ENCODE data around the gene MTNR1A. TPM values are rescaled to one million over a fixed set of nuclear protein-coding genes. Genes with fewer than 3 reads are reported as not detected.

The MTNR1A gene
- total RNA-seq, 2 donors from 2014 or later = 0.62 to 1.6 TPM

DNA sequence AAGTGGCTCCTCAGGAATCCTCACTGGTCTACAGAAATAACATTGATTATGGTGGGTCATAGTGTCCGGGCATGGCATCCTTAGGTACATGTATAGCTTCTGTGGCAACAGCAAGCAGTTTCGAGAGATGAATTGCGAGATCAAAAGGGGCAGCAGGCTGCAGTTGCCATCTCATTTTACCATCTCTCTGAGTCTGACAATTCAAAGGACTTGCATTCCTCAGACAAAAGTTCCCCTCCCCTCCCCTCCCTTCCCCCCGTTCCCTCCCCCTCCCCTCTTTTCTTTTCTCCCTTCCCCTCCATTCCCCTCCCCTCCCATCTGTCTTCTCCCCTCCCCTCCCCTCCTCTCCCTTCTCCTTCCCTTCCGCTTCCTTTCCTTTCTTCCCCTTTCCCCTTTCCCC is 70.2 kb downstream of the MTNR1A start:
- Histone ChIP-seq H3K9ac (ENCODE audit: extremely low read depth, low read length, poor library complexity, severe bottlenecking) (no peak overlapping the region), H3K27ac (ENCODE audit: low read depth, low read length) (peak overlapping the region; percentile 86), H3K9me3 (ENCODE audit: control insufficient read depth, low read length) (no peaks in the 10 kb centered on the region), H3K27me3 (ENCODE audit: control insufficient read depth, insufficient read depth, low read length, poor library complexity, severe bottlenecking) (no peaks in the 10 kb centered on the region), H3K4me3 (ENCODE audit: low read length) (no peak overlapping the region), H3K4me1 (ENCODE audit: control insufficient read depth, insufficient read depth, low read length) (no peaks in the 10 kb centered on the region), H3K36me3 (ENCODE audit: control insufficient read depth, insufficient read depth, low read length) (no peaks in the 10 kb centered on the region)
- Mint-ChIP-seq H3K36me3 (ENCODE audit: low read depth) (no peaks in the 10 kb centered on the region), H3K27ac (no peak overlapping the region), H3K27me3 (ENCODE audit: insufficient read depth) (no peaks in the 10 kb centered on the region), H3K9me3 (peaks cover 15% of the 10 kb centered on the region), H3K4me3 (no peak overlapping the region), H3K4me1 (no peaks in the 10 kb centered on the region)
- no peak for DNase-seq
- TF ChIP-seq, protein P1, sequence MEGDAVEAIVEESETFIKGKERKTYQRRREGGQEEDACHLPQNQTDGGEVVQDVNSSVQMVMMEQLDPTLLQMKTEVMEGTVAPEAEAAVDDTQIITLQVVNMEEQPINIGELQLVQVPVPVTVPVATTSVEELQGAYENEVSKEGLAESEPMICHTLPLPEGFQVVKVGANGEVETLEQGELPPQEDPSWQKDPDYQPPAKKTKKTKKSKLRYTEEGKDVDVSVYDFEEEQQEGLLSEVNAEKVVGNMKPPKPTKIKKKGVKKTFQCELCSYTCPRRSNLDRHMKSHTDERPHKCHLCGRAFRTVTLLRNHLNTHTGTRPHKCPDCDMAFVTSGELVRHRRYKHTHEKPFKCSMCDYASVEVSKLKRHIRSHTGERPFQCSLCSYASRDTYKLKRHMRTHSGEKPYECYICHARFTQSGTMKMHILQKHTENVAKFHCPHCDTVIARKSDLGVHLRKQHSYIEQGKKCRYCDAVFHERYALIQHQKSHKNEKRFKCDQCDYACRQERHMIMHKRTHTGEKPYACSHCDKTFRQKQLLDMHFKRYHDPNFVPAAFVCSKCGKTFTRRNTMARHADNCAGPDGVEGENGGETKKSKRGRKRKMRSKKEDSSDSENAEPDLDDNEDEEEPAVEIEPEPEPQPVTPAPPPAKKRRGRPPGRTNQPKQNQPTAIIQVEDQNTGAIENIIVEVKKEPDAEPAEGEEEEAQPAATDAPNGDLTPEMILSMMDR (conservative IDR thresholded peaks at IDR 0.05) = no peak
- 60 to 81% methylated on average over 2 to 4 of the region's 5 CpGs for WGBS, 2 experiments (ENCODE audit: insufficient coverage in 1 of 2, insufficient read length in 1 of 2)

DNA sequence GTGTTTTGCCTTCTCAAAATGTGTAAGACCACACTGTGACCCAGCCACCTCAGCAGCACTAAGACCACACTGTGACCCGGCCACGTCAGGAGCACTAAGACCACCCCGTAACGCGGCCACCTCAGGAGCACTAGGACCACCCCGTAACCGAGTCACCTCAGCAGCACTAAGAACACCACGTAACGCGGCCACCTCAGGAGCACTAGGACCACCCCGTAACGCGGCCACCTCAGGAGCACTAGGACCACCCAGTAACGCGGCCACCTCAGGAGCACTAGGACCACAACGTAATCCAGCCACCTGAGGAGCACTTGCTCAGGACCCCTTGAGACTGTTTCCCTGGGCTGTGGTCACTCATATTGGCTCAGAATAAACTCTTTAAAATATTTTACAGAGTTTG is 71.7 kb downstream of the MTNR1A start:
- H3K27ac ChIP-seq (ENCODE audit: low read depth, low read length) = no peak overlapping the region
- Mint-ChIP-seq H3K9me3 (peaks cover 3% of the 10 kb centered on the region), H3K27me3 (ENCODE audit: insufficient read depth) (no peaks in the 10 kb centered on the region), H3K27ac (no peak overlapping the region), H3K4me1 (no peaks in the 10 kb centered on the region), H3K36me3 (ENCODE audit: low read depth) (no peaks in the 10 kb centered on the region), H3K4me3 (no peak overlapping the region)
- 93 to 95% methylated on average over 8 to 16 of the region's 16 CpGs for WGBS, 2 experiments (ENCODE audit: insufficient coverage in 1 of 2, insufficient read length in 1 of 2)
- TF ChIP-seq, protein P1 (conservative IDR thresholded peaks at IDR 0.05) = no peak
- no peaks in the 10 kb centered on the region for H3K4me1 ChIP-seq (ENCODE audit: control insufficient read depth, insufficient read depth, low read length)
- no peak overlapping the region for H3K4me3 ChIP-seq (ENCODE audit: low read length)
- H3K27me3 ChIP-seq (ENCODE audit: control insufficient read depth, insufficient read depth, low read length, poor library complexity, severe bottlenecking) = no peaks in the 10 kb centered on the region
- H3K36me3 ChIP-seq (ENCODE audit: control insufficient read depth, insufficient read depth, low read length) = no peaks in the 10 kb centered on the region
- DNase-seq = no peak
- no peak overlapping the region for H3K9ac ChIP-seq (ENCODE audit: extremely low read depth, low read length, poor library complexity, severe bottlenecking)
- no peaks in the 10 kb centered on the region for H3K9me3 ChIP-seq (ENCODE audit: control insufficient read depth, low read length)

Other genes starting within 250 kb of the MTNR1A start
- 10 to 100 TPM; 66.6 to 77.8 TPM for gene FAT1, start 168.3 kb upstream of the MTNR1A start, total RNA-seq

Data from endodermal cell (in vitro differentiated cells).